PFSK-1 (cell line): Measurements from ENCODE around the gene HNRNPA3.

Experiments used
- FOXP2 ChIP-seq: optimal IDR thresholded peaks from 2 replicates; pipeline ENCODE3; 2011; ENCODE audit warnings: borderline replicate concordance, control low read depth, inconsistent platforms; ENCODE audit not compliant: insufficient read depth; ENCODE audit errors: extremely low read length, extremely low read depth
- POLR2AphosphoS5 ChIP-seq: IDR thresholded peaks from 2 replicates; pipeline ENCODE4 v1.6.1; 2012; ENCODE audit warnings: low read depth, mild to moderate bottlenecking, control low read depth, low read length, moderate library complexity
- SIN3A ChIP-seq: IDR thresholded peaks from 2 replicates; pipeline ENCODE4 v1.6.1; 2012; ENCODE audit warnings: mild to moderate bottlenecking, low read length, moderate library complexity, borderline replicate concordance; ENCODE audit not compliant: insufficient read depth
- TAF1 ChIP-seq: IDR thresholded peaks from 2 replicates; pipeline ENCODE4 v1.6.1; 2012; ENCODE audit warnings: low read length, control low read depth, borderline replicate concordance; ENCODE audit not compliant: insufficient read depth
- TF ChIP-seq, protein P1 (sequence below), 2 experiments: IDR thresholded peaks; 2 replicates each; pipeline versions ENCODE4 v1.6.1 to v1.8.0; 2011 to 2012; ENCODE audit warnings: low read depth in 2 of 2, low read length in 2 of 2, control low read depth in 1 of 2, inconsistent platforms in 1 of 2, mild to moderate bottlenecking in 1 of 2, moderate library complexity in 1 of 2; ENCODE audit not compliant: insufficient read depth in 1 of 2

Gene HNRNPA3

GRCh38 chr2:177174486-177174885, 38.1 kb upstream of the HNRNPA3 start:
- TF ChIP-seq FOXP2 (no peak), POLR2AphosphoS5 (no peak), TAF1 (no peak), SIN3A (no peak)
- TF ChIP-seq, protein P1, sequence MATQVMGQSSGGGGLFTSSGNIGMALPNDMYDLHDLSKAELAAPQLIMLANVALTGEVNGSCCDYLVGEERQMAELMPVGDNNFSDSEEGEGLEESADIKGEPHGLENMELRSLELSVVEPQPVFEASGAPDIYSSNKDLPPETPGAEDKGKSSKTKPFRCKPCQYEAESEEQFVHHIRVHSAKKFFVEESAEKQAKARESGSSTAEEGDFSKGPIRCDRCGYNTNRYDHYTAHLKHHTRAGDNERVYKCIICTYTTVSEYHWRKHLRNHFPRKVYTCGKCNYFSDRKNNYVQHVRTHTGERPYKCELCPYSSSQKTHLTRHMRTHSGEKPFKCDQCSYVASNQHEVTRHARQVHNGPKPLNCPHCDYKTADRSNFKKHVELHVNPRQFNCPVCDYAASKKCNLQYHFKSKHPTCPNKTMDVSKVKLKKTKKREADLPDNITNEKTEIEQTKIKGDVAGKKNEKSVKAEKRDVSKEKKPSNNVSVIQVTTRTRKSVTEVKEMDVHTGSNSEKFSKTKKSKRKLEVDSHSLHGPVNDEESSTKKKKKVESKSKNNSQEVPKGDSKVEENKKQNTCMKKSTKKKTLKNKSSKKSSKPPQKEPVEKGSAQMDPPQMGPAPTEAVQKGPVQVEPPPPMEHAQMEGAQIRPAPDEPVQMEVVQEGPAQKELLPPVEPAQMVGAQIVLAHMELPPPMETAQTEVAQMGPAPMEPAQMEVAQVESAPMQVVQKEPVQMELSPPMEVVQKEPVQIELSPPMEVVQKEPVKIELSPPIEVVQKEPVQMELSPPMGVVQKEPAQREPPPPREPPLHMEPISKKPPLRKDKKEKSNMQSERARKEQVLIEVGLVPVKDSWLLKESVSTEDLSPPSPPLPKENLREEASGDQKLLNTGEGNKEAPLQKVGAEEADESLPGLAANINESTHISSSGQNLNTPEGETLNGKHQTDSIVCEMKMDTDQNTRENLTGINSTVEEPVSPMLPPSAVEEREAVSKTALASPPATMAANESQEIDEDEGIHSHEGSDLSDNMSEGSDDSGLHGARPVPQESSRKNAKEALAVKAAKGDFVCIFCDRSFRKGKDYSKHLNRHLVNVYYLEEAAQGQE (IDR thresholded peaks at IDR 0.05; ENCODE audit: insufficient read depth in 1 of 2, low read depth in 2 of 2, low read length in 2 of 2) = no peak

DNA sequence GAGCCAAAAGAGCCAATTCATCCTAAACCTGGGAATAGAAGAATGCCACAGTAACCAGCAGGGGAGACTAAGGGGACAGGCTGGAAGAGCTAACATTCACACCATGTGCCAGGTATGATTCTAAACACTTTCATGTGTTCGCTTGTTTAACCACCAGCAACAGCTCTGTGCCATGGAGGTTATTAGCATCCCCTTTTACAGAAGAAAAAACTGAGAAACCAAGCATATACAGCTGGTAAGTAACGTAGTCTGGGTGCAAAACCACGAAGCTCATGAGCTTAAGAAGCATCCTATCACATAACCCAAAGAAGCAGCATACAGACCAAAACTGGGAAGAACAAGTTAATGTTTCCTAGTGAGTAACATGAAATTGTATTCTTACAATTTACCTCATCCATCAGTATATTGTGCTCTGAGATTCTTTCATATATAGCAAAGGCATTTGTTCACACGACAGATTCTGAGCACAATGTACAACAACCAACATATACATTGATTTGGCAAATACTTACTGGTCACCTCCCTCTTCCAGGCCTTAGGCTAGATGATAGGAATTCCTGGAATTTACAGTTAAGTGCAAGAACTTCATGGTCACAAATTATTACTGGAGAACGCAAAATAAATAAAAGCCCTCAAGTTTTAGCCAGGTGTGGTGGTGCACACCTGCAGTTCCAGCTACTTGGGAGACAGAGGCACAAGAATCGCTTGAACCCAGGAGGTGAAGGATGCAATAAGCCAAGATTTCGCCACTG, 36.5 kb upstream of the HNRNPA3 start:
- TF ChIP-seq SIN3A (no peak), FOXP2 (no peak), TAF1 (no peak), POLR2AphosphoS5 (no peak)
- TF ChIP-seq, protein P1 (IDR thresholded peaks at IDR 0.05; ENCODE audit: insufficient read depth in 1 of 2, low read depth in 2 of 2, low read length in 2 of 2) = no peak

DNA sequence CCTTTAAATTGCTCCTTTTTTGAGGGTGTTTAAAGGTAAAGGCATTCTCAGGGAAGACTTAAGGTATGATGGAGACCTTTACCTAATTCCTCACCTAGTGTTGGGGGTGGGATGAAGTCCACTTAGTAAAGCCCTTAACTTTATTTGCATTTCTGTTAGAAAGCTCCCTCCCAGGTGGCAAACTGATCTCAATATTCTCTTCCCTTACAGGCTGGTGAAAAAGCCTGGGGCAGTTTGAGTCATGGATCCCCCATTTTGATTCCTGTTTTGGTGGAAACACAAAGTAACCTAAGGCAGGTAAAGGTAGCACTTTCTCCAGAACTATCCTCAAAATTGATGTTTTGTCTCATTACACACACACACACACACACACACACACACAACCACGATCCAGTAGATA, 33.8 kb upstream of the HNRNPA3 start:
- TF ChIP-seq TAF1 (no peak), SIN3A (no peak), FOXP2 (no peak), POLR2AphosphoS5 (no peak)
- TF ChIP-seq, protein P1 (IDR thresholded peaks at IDR 0.05; ENCODE audit: insufficient read depth in 1 of 2, low read depth in 2 of 2, low read length in 2 of 2) = no peak

DNA sequence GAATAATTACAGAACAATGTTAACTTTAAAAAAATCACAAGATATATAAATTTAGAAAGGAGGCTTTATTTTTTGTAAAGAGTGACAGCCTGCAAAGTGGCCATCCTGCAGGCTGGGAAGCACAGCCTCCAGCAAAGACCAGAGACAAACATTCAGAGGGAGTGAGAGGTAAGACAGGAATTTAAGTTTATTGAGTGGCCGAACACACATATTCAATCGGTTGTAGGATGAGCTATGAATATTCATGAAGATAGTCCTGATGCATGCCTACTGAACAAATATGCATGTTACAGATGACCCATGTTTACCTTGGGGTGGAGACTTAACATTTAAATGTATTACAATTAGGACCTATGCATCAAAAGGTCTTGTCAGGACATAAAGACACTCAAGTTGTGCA, 33.4 kb upstream of the HNRNPA3 start:
- no peak for TF ChIP-seq SIN3A
- TF ChIP-seq POLR2AphosphoS5 = no peak

DNA sequence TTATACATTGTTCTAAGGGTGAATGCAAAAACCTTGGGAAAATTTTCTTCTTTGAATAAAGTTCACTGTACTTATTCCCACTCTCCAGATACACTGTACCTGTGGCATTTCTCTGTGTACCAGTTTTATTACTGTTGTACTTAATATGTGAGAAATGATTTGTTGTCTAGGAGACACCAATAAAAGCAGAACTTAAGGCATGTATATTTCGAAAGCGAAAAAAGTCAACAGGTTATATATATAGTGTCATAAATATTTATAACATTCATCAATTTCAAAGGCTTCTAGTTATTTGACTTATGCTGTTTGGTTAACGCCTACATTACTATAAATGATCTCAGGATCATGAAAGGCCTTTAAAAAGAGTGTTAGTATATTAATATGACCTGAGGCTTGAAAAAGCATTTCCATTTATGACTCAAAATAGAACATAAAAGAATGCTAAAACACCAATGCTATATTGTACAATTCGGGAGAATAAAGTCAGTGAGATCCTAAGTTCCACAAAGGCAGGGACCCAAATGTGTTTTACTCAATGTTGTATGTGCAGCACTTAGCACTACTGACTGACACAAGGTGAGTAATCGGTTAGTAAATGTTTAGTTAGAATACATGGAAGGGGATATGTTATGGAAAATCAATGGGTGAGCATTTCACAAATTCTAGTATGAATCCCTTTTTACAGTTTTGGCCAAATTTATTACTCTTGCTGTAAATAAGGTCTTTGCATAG, 32.2 kb upstream of the HNRNPA3 start:
- TF ChIP-seq, protein P1 (IDR thresholded peaks at IDR 0.05; ENCODE audit: insufficient read depth in 1 of 2, low read depth in 2 of 2, low read length in 2 of 2) = no peak
- TF ChIP-seq FOXP2 = no peak
- no peak for TF ChIP-seq TAF1
- no peak for TF ChIP-seq SIN3A
- no peak for TF ChIP-seq POLR2AphosphoS5
